Putamen (tissue), 1 donor: ENCODE measurements around the gene RHOB.
A peak's percentile ranks its signal among the peaks of the same experiment; 100 is the strongest.
"Not testable (repeated sequence)": the region's sequence is repeated elsewhere in the genome, so short reads cannot be mapped to it uniquely, and the experiment has no call there.

Experiments used
- DNase-seq: peaks from one replicate; pipeline ENCODE4 v3.0.0-alpha.2; 2016; ENCODE audit warnings: low spot score

RHOB gene

DNA sequence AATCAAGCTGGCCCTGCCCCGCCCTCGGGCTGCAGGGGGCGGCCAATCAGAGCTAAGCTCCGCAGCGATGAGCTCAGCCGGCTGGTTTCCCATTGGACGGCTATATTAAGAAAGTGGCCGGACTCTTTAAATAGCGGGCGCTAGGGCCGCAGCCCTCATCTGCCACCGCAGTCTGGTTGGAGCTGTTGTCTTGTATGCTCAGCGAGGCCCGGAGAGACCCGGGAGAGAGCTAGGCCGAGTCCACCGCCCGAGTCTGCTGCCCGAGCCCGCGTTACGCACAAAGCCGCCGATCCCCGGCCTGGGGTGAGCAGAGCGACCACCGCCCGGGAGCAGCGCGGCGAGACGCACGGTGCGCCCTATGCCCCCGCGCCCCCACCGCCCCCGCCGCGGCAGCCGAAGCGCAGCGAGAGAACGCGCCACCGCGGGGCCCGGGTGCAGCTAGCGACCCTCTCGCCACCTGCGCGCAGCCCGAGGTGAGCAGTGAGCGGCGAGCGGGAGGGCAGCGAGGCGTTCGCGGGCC is at the start of gene RHOB:
Gene RHOB, plus strand, starts transcription at position 158 of the 520 bp plus-strand sequence. CDS start 392 bp downstream, outside the sequence.
- peak; percentile 99 for DNase-seq

GRCh38 chr2:20397811-20398447 is 48.9 kb upstream of the RHOB start:
- no peak for DNase-seq

- DNase-seq: no peak
These were observed 47.8 kb upstream of the RHOB start for GRCh38 chr2:20398956-20399567.

DNA sequence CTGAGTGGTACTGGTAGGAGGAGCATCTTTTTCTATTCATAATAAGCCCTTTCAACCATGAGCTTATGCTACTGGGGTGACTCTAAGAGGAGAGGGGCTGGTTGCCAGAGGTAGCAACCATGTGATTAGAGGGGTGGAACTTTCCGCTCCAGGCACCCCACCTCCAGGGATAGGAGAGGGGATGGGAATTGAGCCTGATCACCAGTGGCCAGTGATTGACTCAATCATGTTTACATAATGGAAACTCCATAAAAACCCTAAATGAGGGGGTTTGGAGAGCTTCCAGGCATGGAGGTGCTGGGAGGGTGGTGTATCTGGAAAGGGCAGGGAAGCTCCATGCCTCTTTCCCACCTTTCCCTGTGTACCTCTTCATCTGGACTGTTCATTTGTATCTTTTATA is 46.6 kb upstream of the RHOB start:
- no peak for DNase-seq

GRCh38 chr2:20400787-20401488 is 45.9 kb upstream of the RHOB start:
- no peak for DNase-seq

DNA sequence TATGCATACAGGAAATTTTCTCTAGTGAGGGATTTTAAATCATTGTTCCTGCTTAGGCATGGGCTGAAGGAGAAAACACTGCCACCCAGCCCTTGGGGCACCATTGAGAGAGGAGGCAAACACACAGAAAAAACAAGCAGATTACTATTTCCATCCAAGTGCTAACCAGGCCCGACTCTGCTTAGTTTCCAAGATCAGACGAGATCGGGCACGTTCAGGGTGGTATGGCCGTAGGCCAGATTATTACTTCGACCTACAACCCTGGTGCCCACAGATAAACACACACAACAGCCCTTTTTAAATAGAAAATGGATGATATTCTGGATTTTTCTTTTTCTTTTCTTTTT is 45.4 kb upstream of the RHOB start:
- DNase-seq: no peak

GRCh38 chr2:20403774-20404312 is 43.0 kb upstream of the RHOB start:
- DNase-seq: no peak

DNA sequence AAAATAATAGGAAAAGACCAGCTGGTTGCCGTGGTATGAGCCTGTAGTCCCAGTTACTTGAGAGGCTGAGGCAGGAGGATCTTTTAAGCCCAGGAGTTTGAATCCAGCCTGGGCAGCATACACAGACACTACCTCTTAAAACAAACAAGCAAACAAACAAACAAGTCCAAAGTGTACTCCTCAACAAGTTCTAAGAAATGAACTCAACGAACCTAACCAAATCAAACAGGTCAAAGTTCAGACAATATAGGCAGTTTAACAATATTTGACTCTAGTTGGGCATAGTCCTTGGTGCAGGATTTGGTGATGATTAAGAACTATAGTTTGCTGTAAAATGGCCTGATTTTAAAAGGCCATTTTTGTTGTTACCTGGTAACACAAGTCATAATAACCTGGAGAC is 41.9 kb upstream of the RHOB start:
- DNase-seq: no peak

DNA sequence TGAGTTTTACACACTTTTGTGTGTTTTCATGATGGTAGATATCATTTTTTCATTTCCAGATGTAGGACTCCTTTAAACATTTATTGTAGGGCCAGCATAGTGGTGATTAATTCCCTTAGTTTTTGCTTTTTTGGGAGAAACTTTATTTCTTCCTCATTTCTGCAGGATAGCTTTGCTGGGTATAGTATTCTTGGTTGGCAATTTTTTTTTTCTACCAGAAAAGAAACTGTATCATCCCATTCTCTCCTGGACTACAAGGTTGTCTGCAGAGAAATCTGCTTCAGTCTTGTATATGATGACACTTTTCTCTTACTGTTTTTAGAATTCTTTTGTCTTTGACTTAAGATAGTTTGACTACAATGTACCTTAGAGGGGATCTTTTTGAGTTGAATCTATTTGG is 37.8 kb upstream of the RHOB start:
- no peak for DNase-seq

GRCh38 chr2:20410556-20411277 is 36.2 kb upstream of the RHOB start:
- DNase-seq: no peak

- DNase-seq: peak; percentile 38
These were observed 35.4 kb upstream of the RHOB start for GRCh38 chr2:20411361-20411894.

DNA sequence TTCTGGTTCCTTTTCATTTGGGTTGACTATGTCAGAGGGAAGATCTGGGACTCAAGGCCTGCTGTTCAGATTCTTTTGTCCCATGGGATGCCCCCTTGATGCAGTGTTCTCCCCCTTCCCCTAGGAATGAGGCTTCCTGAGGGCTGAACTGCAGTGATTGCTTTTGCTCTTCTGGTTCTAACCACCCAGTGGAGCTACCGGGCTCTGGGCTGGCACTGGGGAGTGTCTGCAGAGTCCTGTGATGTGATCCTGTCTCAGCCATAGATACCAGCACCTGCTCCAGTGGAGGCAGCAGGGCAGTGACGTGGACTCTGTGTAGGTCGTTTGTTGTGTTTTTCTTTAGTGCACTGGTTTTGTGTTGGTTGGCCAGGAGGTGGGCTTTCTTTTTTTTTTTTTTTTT is 32.1 kb upstream of the RHOB start:
- no peak for DNase-seq

DNA sequence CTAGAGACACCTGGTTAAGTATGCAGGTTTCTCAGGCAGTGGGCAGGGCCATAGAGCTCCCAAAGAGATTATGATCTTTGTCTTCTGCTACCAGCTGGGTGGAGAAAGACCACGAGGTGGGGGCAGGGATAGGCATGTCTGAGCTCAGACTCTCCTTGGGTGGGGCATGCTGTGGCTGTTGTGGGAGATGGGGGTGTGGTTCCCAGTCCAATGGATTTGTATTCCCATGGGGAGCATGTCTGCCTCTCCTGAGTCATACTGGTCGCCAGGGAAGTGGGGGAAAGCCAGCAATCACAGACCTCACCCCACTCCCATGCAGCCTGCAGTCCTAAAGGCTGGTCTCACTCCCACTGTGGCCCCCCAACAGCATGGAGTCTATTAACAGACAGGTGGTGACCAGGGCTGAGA is 31.4 kb upstream of the RHOB start:
- DNase-seq: no peak

DNA sequence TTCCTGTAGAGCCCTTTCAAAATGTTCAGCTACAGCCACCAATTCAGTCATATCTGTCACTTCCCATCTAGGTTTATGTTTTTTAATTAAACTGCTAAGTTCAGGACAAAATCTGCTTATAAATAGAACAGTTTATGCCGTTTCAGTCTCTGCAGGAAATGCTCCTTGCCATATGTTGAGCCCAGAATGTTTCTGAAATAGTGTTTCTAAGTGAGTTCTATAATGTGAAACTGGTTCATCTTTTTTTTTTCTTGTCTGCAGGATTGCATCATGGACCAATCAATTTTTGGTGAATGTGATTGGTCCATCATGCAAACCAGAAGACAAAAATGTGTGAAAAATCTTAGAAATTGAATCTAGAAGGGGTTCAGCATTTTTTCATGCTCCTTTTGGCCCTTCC is 30.2 kb upstream of the RHOB start:
- no peak for DNase-seq

- DNase-seq: not testable (repeated sequence)
These were observed 29.5 kb upstream of the RHOB start for GRCh38 chr2:20417230-20417821.

DNA sequence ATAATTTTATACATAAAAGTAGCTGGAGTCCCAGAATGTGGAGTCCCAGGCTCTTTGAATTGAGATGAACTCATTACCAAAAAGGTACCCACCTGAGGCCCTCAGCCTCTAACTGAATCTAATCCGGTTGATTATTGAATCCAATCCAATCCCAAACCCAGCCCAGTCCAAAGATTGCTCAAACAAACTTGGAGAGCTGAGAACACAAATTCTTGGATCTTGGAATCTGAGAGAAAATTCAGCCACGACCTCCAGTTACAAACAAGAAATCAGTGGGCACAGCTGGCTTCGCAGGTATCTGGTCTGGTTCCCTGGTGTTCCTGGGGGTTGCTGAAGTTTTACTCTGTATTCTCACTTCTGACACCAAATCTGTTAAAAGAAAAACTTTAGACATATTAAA is 28.4 kb upstream of the RHOB start:
- no peak for DNase-seq

DNA sequence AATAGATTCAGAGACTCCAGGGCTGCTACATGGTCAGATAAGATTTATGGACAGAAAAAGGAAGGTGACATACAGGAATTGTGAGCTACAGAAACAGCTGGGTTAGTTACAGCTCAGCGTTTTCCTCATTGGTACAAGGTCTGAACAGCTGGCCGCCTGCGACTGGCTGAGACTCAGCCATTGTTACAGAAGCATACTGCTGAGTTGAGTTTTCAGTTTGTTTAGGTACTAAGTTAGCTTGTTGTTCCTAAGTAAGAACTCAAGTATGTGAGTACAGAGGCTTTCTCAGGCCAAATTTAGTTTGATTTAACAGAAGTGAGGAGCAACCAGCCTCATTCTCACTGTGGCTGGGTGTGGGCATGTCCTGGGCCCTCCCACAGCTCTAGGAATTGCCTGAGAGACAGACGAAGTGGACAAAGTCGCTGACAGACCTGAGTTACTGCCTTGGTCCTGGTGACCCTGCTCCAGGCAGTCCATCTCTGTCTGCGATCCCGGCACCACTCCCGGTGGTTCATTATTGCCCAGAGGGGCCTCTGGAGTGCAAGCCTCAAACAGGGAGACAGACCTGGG is 27.8 kb upstream of the RHOB start:
- DNase-seq: no peak

GRCh38 chr2:20419752-20420151 is 27.1 kb upstream of the RHOB start:
- no peak for DNase-seq

DNA sequence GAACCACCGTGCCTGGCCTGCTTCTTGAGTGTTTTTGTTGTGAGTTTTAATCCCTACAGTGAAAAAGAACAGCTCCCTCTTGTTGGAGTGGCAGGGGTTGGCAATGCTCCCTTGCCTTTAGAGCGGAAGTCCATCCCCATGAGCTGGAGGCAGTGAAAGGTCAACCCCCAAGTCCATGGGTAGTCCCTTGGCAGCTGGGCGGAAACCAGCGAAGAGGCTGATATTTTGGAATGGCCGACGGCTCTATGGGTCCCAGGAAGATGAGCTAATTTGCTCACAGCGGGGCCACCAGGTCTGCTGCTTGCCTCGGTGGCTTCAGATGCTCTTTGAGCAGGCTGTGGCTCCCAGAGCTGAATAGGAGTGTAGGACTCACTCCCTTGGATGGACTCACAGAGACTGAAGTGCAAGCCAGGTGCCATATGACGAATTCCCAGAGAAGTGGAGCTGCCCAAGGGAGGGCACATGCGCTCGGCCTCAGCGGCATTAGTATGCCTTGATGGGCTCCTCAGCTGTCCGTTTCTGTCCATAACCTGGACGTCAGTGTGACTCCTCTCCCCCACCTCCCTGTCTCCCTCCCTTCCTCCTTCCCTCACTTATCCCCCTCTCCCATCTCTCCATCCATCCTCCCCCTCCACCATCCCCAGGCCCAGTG is 25.4 kb upstream of the RHOB start:
- no peak for DNase-seq

DNA sequence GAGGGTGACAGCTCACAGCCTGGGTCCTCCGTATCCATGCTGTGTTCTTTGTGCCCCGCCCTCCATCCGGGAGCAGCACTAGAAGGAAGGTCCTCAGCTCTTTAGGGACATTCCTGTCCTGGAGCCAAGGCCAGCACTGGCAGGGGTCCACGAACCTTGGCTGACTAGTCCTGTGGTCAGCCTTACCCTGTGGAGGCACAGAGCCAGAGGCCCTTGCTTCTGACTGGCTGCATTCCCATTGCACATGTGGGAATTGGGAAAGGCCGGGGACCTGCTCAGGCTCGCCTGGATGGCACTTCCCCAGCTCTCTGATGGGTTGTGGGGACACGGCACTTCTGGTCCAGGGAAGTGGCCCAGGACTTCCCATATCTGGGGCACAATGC is 24.9 kb upstream of the RHOB start:
- peak; percentile 23 for DNase-seq
